ENCODE measurements around the gene ETV5. TPM values are rescaled to one million over a fixed set of nuclear protein-coding genes. Genes with fewer than 3 reads are reported as not detected.

ETV5 gene
- total RNA-seq, 4 donors from 2014 or later: 1.9 to 12.2 (median 4.0) TPM; not detected in 1

- Histone ChIP-seq H3K27ac (no peak overlapping the region), H3K36me3 (no peaks in the 10 kb centered on the region), H3K4me1 (no peaks in the 10 kb centered on the region), H3K9me3 (no peaks in the 10 kb centered on the region), H3K4me3 (no peak overlapping the region), H3K27me3 (no peaks in the 10 kb centered on the region)
- no peak for DNase-seq
- in situ Hi-C loops (cut with MboI; ENCODE audit: low pct_ligation_motif_present in 1 of 4, low pct_unique_long_range_greater_than_20kb in 1 of 4, low sequenced_read_pairs in 3 of 4): no loop called here
- 69 to 71% methylated on average over 2 of the region's 2 CpGs for WGBS, 2 donors (ENCODE audit: low coverage in 1 of 2)
- intact Hi-C loops (cut with DNase I; ENCODE audit: low total_unique reads): no loop called here
- TF ChIP-seq CTCF (IDR thresholded peaks at IDR 0.05) (no peak), EP300 (IDR thresholded peaks at IDR 0.05; ENCODE audit: low read depth) (no peak), POLR2AphosphoS5 (IDR thresholded peaks at IDR 0.05) (no peak), POLR2A (IDR thresholded peaks at IDR 0.05) (no peak)
Measured at GRCh38 chr3:186075489-186075888, 33.4 kb downstream of the ETV5 start.

GRCh38 chr3:186073641-186074040, 35.2 kb downstream of the ETV5 start:
- Histone ChIP-seq H3K9me3 (no peaks in the 10 kb centered on the region), H3K4me3 (no peak overlapping the region), H3K27ac (no peak overlapping the region), H3K4me1 (no peaks in the 10 kb centered on the region), H3K36me3 (no peaks in the 10 kb centered on the region), H3K27me3 (no peaks in the 10 kb centered on the region)
- in situ Hi-C loops (cut with MboI; ENCODE audit: low pct_ligation_motif_present in 1 of 4, low pct_unique_long_range_greater_than_20kb in 1 of 4, low sequenced_read_pairs in 3 of 4) (no loop called here), intact Hi-C loops (cut with DNase I; ENCODE audit: low total_unique reads) (no loop called here)
- no peak for TF ChIP-seq EP300 (IDR thresholded peaks at IDR 0.05; ENCODE audit: low read depth)
- TF ChIP-seq POLR2AphosphoS5 (IDR thresholded peaks at IDR 0.05): no peak
- no peak for TF ChIP-seq CTCF (IDR thresholded peaks at IDR 0.05)
- TF ChIP-seq POLR2A (IDR thresholded peaks at IDR 0.05): no peak
- DNase-seq: no peak

GRCh38 chr3:186070996-186071395, 37.9 kb downstream of the ETV5 start:
- Histone ChIP-seq H3K9me3 (no peaks in the 10 kb centered on the region), H3K4me3 (no peak overlapping the region), H3K36me3 (no peaks in the 10 kb centered on the region), H3K27ac (no peak overlapping the region), H3K27me3 (no peaks in the 10 kb centered on the region), H3K4me1 (no peaks in the 10 kb centered on the region)
- WGBS, 2 donors (ENCODE audit: low coverage in 1 of 2): 30 to 34% methylated on average over 9 of the region's 9 CpGs
- no peak for TF ChIP-seq POLR2A (IDR thresholded peaks at IDR 0.05)
- TF ChIP-seq EP300 (IDR thresholded peaks at IDR 0.05; ENCODE audit: low read depth): no peak
- in situ Hi-C loops (cut with MboI; ENCODE audit: low pct_ligation_motif_present in 1 of 4, low pct_unique_long_range_greater_than_20kb in 1 of 4, low sequenced_read_pairs in 3 of 4) (no loop called here), intact Hi-C loops (cut with DNase I; ENCODE audit: low total_unique reads) (no loop called here)
- DNase-seq: no peak

- no peak for TF ChIP-seq POLR2AphosphoS5 (IDR thresholded peaks at IDR 0.05)
- TF ChIP-seq EP300 (IDR thresholded peaks at IDR 0.05; ENCODE audit: low read depth): no peak
- no peak for DNase-seq
- Histone ChIP-seq H3K27me3 (no peaks in the 10 kb centered on the region), H3K27ac (no peak overlapping the region), H3K4me1 (no peaks in the 10 kb centered on the region), H3K36me3 (no peaks in the 10 kb centered on the region), H3K9me3 (no peaks in the 10 kb centered on the region), H3K4me3 (no peak overlapping the region)
- in situ Hi-C loops (cut with MboI; ENCODE audit: low pct_ligation_motif_present in 1 of 4, low pct_unique_long_range_greater_than_20kb in 1 of 4, low sequenced_read_pairs in 3 of 4): no loop called here
- 46 to 67% methylated on average over 1 of the region's 1 CpG for WGBS, 2 donors (ENCODE audit: low coverage in 1 of 2)
- intact Hi-C loops (cut with DNase I; ENCODE audit: low total_unique reads): no loop called here
Measured at GRCh38 chr3:186070550-186070949, 38.3 kb downstream of the ETV5 start.

- Histone ChIP-seq H3K4me3 (no peak overlapping the region), H3K9me3 (no peaks in the 10 kb centered on the region), H3K27ac (no peak overlapping the region), H3K4me1 (no peaks in the 10 kb centered on the region), H3K27me3 (no peaks in the 10 kb centered on the region), H3K36me3 (no peaks in the 10 kb centered on the region)
- DNase-seq: no peak
- WGBS, 2 donors (ENCODE audit: low coverage in 1 of 2): 83 to 96% methylated on average over 5 to 9 of the region's 9 CpGs
- intact Hi-C loops (cut with DNase I; ENCODE audit: low total_unique reads) (no loop called here), in situ Hi-C loops (cut with MboI; ENCODE audit: low pct_ligation_motif_present in 1 of 4, low pct_unique_long_range_greater_than_20kb in 1 of 4, low sequenced_read_pairs in 3 of 4) (no loop called here)
- TF ChIP-seq CTCF (IDR thresholded peaks at IDR 0.05) (no peak), POLR2AphosphoS5 (IDR thresholded peaks at IDR 0.05) (no peak), POLR2A (IDR thresholded peaks at IDR 0.05) (no peak), EP300 (IDR thresholded peaks at IDR 0.05; ENCODE audit: low read depth) (no peak)
Measured at GRCh38 chr3:186070133-186070532, 38.8 kb downstream of the ETV5 start.

Measured in transverse colon (tissue), 4 donors.